ENCODE data around the gene TAS2R5.
"Not testable (repeated sequence)": the region's sequence is repeated elsewhere in the genome, so short reads cannot be mapped to it uniquely, and the experiment has no call there.

TAS2R5 gene

DNA sequence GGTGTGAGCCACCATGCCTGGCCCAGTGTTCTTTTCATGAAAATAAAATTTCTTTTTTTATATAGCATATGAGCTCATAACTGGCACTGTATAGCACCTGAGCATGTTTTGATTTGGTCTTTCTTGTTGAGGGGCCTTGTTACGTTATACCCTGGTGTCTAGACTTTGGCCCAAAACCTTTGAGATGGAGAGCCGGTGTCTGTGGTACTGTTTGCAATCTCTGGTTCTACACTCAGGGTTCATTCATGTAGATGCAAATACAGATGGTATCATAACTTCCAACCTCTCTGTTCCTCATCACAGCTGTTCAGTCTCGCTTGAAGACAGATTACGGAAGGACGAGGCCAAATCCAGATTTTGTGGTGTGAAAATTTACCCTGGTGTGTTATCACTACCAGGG lies at the start of gene TAS2R5:
Gene TAS2R5 (plus strand): TSS at position 301 of the 400 bp plus-strand sequence. CDS start 145 bp downstream, outside the sequence.
- Histone ChIP-seq H3K4me1 (peaks cover 14 to 22% (median 16%) of the 10 kb centered on the region in 10 experiments), H3K4me2 (no peak within 1 kb of the TSS), H3K4me3 (no peak within 1 kb of the TSS), H3K27ac (no peak within 1 kb of the TSS), H3K9me3 (replicated peaks in 1 of 11) (peaks cover 0 to 7% (median 0%) of the 10 kb centered on the region in 11 experiments; a peak in 1 of 22 replicates), H3K36me3 (peaks cover 14 to 33% (median 25%) of the 10 kb centered on the region in 11 experiments; a peak in 20 of 22 replicates), H4K20me1 (no peaks in the 10 kb centered on the region), H3K27me3 (no peaks in the 10 kb centered on the region), H3K9ac (no peak within 1 kb of the TSS)
- no peak for TF ChIP-seq Cebpa-rat (IDR thresholded peaks at IDR 0.05)

- no peaks in the 10 kb centered on the region for H3K9me3 ChIP-seq (replicated peaks in 1 of 11)
- H3K27ac ChIP-seq, result no peak overlapping the region
- no peak overlapping the region for H3K9ac ChIP-seq
- no peaks in the 10 kb centered on the region for H3K27me3 ChIP-seq
- H3K4me3 ChIP-seq, result no peak overlapping the region
- H3K36me3 ChIP-seq, result peaks cover 73 to 82% (median 79%) of the 10 kb centered on the region in 11 experiments
- peaks cover 0 to 43% (median 4%) of the 10 kb centered on the region in 11 experiments; a peak in 6 of 22 replicates for H4K20me1 ChIP-seq
- peaks cover 16 to 29% (median 24%) of the 10 kb centered on the region in 10 experiments for H3K4me1 ChIP-seq
- no peak for TF ChIP-seq Cebpa-rat (IDR thresholded peaks at IDR 0.05)
- H3K4me2 ChIP-seq, result no peak overlapping the region
Observed at GRCh38 chr7:141742229-141742628, 47.8 kb upstream of the TAS2R5 start.

DNA sequence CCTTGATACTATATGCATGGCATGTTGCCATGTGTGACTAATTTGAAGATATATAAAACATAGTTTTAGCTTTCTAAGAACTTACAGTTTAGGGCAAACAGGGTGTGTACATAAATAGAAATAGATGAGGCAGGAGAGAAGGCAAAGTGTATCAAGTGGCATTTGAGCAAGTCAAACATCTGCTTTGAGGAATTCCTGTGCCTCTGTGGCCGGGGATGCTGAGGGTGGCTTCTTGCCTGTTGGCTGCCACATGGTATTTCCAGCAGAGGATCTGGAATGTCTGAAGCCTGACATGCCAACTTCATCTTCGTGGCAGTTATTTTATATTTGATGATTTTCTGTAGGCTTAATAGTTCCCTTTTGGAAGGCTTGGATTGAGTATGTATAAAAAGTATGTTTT lies 45.9 kb upstream of the TAS2R5 start:
- no peak for TF ChIP-seq Cebpa-rat (IDR thresholded peaks at IDR 0.05)
- Histone ChIP-seq H3K4me3 (no peak overlapping the region), H3K4me1 (peaks cover 11 to 22% (median 17%) of the 10 kb centered on the region in 10 experiments), H4K20me1 (peaks cover 0 to 43% (median 4%) of the 10 kb centered on the region in 11 experiments; a peak in 6 of 22 replicates), H3K4me2 (no peak overlapping the region), H3K9ac (no peak overlapping the region), H3K27ac (no peak overlapping the region), H3K9me3 (replicated peaks in 1 of 11) (peaks cover 2 to 9% (median 7%) of the 10 kb centered on the region in 11 experiments; a peak in 19 of 22 replicates), H3K27me3 (no peaks in the 10 kb centered on the region), H3K36me3 (peaks cover 89 to 100% (median 98%) of the 10 kb centered on the region in 11 experiments)

- peaks cover 0 to 14% (median 0%) of the 10 kb centered on the region in 11 experiments; a peak in 2 of 22 replicates for H4K20me1 ChIP-seq
- no peak for TF ChIP-seq Cebpa-rat (IDR thresholded peaks at IDR 0.05)
- no peak overlapping the region for H3K4me3 ChIP-seq
- peaks cover 93 to 100% (median 99%) of the 10 kb centered on the region in 11 experiments for H3K36me3 ChIP-seq
- peaks cover 41 to 51% (median 47%) of the 10 kb centered on the region in 11 experiments for H3K9me3 ChIP-seq (replicated peaks in 1 of 11)
- no peaks in the 10 kb centered on the region for H3K4me1 ChIP-seq
- no peak overlapping the region for H3K27ac ChIP-seq
- no peak overlapping the region for H3K9ac ChIP-seq
- no peak overlapping the region for H3K4me2 ChIP-seq
- no peaks in the 10 kb centered on the region for H3K27me3 ChIP-seq
Observed at GRCh38 chr7:141748396-141748795, 41.6 kb upstream of the TAS2R5 start.

DNA sequence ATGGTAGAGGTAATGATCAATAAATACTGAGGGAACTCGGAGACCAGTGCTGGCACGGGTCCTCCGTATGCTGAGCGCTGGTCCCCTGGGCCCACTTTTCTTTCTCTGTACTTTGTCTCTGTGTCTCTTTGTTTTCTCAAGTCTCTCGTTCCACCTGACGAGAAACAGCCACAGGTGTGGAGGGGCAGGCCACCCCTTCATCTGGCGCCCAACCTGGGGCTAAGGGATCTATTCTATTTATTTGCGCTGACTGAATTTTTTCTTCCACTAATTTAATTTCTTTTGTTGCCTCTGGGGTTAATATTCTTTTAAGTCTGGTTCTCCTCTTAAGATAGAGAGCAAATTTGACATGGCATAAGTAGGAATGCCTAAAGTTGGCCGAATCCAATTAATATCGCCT lies 38.1 kb upstream of the TAS2R5 start:
- not testable (repeated sequence) for H3K9ac ChIP-seq, H3K27me3 ChIP-seq, H3K4me2 ChIP-seq, H4K20me1 ChIP-seq, H3K27ac ChIP-seq, H3K4me1 ChIP-seq
- Histone ChIP-seq H3K9me3 (replicated peaks in 1 of 11) (peaks cover 41 to 53% (median 47%) of the 10 kb centered on the region in 11 experiments), H3K36me3 (peaks cover 90 to 100% (median 99%) of the 10 kb centered on the region in 11 experiments), H3K4me3 (peak overlapping the region in 7 of 10 experiments; percentile 19 to 51 (median 31); a peak in 11 of 20 replicates)

- peaks cover 41 to 53% (median 47%) of the 10 kb centered on the region in 11 experiments for H3K9me3 ChIP-seq (replicated peaks in 1 of 11)
- H3K4me3 ChIP-seq, result no peak overlapping the region; a peak in 2 of 20 replicates
- H3K27me3 ChIP-seq, result no peaks in the 10 kb centered on the region
- H3K9ac ChIP-seq, result no peak overlapping the region
- no peak overlapping the region for H3K27ac ChIP-seq
- peaks cover 0 to 3% (median 0%) of the 10 kb centered on the region in 11 experiments; a peak in 3 of 22 replicates for H4K20me1 ChIP-seq
- H3K4me1 ChIP-seq, result no peaks in the 10 kb centered on the region
- TF ChIP-seq Cebpa-rat (IDR thresholded peaks at IDR 0.05), result no peak
- H3K4me2 ChIP-seq, result no peak overlapping the region
- peaks cover 91 to 100% (median 99%) of the 10 kb centered on the region in 11 experiments for H3K36me3 ChIP-seq
Observed at GRCh38 chr7:141752634-141753033, 37.4 kb upstream of the TAS2R5 start.

DNA sequence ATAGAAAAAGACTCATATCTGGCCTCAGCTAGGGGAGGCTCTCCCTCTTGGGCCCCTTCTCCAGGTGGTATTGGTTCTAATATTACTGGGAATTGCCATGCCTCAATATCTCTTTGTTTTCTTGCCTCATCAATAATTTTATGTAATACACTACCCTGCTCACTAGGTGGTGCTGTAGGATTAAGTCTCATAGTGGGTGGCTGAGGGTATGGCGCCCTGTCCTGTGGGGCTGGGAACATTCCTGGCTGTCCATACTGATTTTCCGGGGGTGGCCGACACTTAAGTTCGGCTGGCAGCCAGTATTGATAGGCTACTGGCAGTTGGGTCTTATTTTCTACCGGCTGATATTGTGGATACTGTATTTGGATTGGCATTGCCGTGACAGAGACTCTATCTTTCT lies 35.1 kb upstream of the TAS2R5 start:
- no peak overlapping the region for H3K4me3 ChIP-seq
- H3K4me2 ChIP-seq, result no peak overlapping the region
- H3K36me3 ChIP-seq, result peaks cover 90 to 100% (median 97%) of the 10 kb centered on the region in 11 experiments
- no peak for TF ChIP-seq Cebpa-rat (IDR thresholded peaks at IDR 0.05)
- H3K27me3 ChIP-seq, result no peaks in the 10 kb centered on the region
- peaks cover 30 to 36% (median 34%) of the 10 kb centered on the region in 11 experiments for H3K9me3 ChIP-seq (replicated peaks in 1 of 11)
- H3K9ac ChIP-seq, result no peak overlapping the region
- H3K4me1 ChIP-seq, result no peaks in the 10 kb centered on the region
- peaks cover 0 to 3% (median 0%) of the 10 kb centered on the region in 11 experiments; a peak in 3 of 22 replicates for H4K20me1 ChIP-seq
- no peak overlapping the region for H3K27ac ChIP-seq

GRCh38 chr7:141763797-141764196 lies 26.2 kb upstream of the TAS2R5 start, which contains the start of gene TAS2R3:
Gene TAS2R3, plus strand, starts transcription at chr7:141764097. Its CDS starts 62 bp downstream, at chr7:141764159.
- Histone ChIP-seq H3K9ac (no peak within 1 kb of the TSS), H3K9me3 (replicated peaks in 1 of 11) (0 out of 22 replicates have a peak, but pooled peaks cover 0 to under 1% (median 0%) of the 10 kb centered on the region in 11 experiments), H3K27ac (no peak within 1 kb of the TSS), H3K36me3 (peaks cover 51 to 78% (median 62%) of the 10 kb centered on the region in 11 experiments), H3K27me3 (no peaks in the 10 kb centered on the region), H3K4me2 (no peak within 1 kb of the TSS), H3K4me1 (no peaks in the 10 kb centered on the region; a peak in 1 of 20 replicates), H3K4me3 (no peak within 1 kb of the TSS), H4K20me1 (no peaks in the 10 kb centered on the region)
- no peak for TF ChIP-seq Cebpa-rat (IDR thresholded peaks at IDR 0.05)

GRCh38 chr7:141770083-141770583 lies 19.9 kb upstream of the TAS2R5 start:
- not testable (repeated sequence) for H3K9ac ChIP-seq, H3K27me3 ChIP-seq, H3K4me3 ChIP-seq, H4K20me1 ChIP-seq, H3K27ac ChIP-seq, H3K4me2 ChIP-seq, H3K4me1 ChIP-seq
- peaks cover 0 to 20% (median 11%) of the 10 kb centered on the region in 11 experiments; a peak in 17 of 22 replicates for H3K36me3 ChIP-seq
- peaks cover 0 to 12% (median 5%) of the 10 kb centered on the region in 11 experiments; a peak in 11 of 22 replicates for H3K9me3 ChIP-seq (replicated peaks in 1 of 11)
